MG63 (cell line): Measurements from ENCODE around the gene VILL. TPM values are rescaled to one million over a fixed set of nuclear protein-coding genes. Genes with fewer than 3 reads are reported as not detected.
A peak's percentile ranks its signal among the peaks of the same experiment; 100 is the strongest.
"Not testable (repeated sequence)": the region's sequence is repeated elsewhere in the genome, so short reads cannot be mapped to it uniquely, and the experiment has no call there.

ENCODE experiments used
- DNase-seq: peaks from one replicate; pipeline ENCODE4 v3.0.0-alpha.2; 2020
- H3K27me3 ChIP-seq: fragments of 250-450 bp; sonication (Bioruptor Pico); 2 replicates; pipeline ENCODE4 v1.5.1; 2020; ENCODE audit warnings: mild to moderate bottlenecking, moderate library complexity
- H3K36me3 ChIP-seq: fragments of 250-450 bp; sonication (Bioruptor Pico); 2 replicates; pipeline ENCODE4 v1.5.1; 2020; ENCODE audit warnings: mild to moderate bottlenecking, moderate library complexity
- H3K4me3 ChIP-seq: fragments of 250-450 bp; sonication (Bioruptor Pico); 2 replicates; pipeline ENCODE4 v1.5.1; 2020; ENCODE audit warnings: mild to moderate bottlenecking, moderate library complexity
- H3K9me3 ChIP-seq: fragments of 250-450 bp; sonication (Bioruptor Pico); 2 replicates; pipeline ENCODE4 v1.5.1; 2020; ENCODE audit warnings: mild to moderate bottlenecking, moderate library complexity
- total RNA-seq: library from RNA; depleted of rRNA; stranded (reverse); fragments of >200 nt; shearing (Covaris generic); gene quantifications from 2 replicates; pipeline ENCODE4 v1.2.3, GENCODE V29; 2014; ENCODE audit warnings: low replicate concordance

VILL gene
- total RNA-seq, 1 experiment from 2014 or later: 4.4 TPM

DNA sequence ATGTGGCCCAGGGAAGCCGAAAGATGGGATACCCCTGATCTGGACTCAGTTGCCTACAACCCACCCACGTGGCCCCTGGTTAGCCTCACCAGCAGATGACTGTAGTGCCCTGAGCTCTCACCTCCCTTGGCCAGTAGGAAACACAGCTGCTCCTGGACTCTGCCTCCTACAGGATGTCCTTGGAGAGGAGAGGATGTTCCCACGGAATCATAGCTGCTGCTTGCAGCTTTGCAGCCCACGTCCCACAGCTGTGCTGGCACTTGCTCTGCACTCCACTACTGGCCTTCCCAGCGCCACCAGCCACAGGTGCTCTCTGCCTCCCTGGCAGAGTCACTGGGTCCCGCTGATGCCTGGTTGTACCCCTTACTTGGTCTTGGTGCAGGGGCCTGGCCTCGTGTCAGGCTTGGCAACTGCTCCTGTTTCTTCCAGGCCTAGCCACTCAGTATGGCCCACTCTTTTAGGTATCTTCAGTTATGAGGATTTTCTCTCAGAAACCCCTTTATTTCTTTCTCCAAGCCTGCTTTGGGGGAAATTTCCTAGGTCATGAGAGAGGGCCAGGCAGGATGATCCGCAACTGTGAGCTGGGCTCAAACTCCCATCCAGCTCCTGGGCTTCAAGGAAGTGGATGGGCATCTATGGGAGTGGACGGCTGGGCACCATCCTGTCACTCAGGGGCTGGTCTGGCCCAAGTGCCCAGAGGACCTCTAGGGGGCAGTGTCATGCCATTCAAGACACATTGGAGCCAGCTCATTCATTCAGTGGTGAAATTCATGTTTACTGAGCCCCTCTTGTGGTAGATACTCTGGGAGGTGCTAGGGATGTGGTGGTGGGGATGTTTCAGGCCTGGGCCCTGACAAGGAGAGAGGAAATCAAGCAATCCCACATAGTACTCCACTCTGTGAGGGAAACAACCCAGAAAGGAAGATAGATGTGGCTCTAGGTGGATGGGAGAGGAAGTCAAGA lies 16.2 kb upstream of the VILL start:
- H3K9me3 ChIP-seq: no peaks in the 10 kb centered on the region
- H3K36me3 ChIP-seq: no peaks in the 10 kb centered on the region
- H3K27me3 ChIP-seq: no peaks in the 10 kb centered on the region
- peak; percentile 15 for DNase-seq
- H3K4me3 ChIP-seq: no peak overlapping the region

DNA sequence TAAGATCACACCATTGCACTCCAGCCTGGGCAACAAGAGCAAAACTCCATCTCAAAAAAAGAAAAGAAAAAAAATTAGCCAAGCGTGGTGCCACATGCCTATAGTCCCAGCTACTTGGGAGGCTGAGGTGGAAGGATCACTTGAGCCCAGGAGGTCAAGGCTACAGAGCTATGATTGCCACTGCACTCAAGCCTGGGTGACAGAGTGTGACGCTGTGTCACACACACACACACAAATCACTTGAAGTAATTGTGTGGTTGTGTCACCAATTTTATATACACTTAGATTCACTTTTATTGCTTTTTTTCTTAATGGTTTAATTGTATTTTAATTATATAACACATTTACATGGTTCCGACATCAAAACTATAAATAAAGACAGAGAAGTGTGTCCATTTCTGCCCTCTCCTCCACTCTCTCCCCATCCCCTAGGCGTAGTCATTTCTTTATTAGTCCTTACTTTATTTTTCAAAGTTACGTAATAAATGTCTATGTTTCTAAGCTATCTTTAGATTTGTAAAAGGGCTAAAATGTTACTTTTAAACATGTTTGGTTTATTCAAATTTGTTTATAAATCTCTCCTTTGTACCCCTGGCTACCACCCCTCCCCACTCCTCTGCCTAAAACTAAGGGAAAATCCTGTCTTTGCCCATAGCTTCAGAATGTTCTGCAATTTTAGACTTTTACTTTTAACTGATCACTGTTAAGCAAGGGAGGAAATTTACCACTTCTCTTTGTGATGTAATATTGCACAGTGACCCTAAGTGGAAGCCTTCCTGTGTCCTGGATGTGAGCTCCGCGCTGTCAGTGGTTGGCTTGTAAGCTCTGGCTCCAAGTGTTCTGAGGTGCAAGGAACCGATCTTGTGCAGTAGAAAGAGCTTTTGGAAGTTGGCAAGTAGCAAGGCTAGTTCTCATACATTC lies 10.8 kb upstream of the VILL start:
- Histone ChIP-seq H3K9me3 (no peaks in the 10 kb centered on the region), H3K36me3 (no peaks in the 10 kb centered on the region), H3K27me3 (no peaks in the 10 kb centered on the region), H3K4me3 (no peak overlapping the region)
- no peak for DNase-seq

DNA sequence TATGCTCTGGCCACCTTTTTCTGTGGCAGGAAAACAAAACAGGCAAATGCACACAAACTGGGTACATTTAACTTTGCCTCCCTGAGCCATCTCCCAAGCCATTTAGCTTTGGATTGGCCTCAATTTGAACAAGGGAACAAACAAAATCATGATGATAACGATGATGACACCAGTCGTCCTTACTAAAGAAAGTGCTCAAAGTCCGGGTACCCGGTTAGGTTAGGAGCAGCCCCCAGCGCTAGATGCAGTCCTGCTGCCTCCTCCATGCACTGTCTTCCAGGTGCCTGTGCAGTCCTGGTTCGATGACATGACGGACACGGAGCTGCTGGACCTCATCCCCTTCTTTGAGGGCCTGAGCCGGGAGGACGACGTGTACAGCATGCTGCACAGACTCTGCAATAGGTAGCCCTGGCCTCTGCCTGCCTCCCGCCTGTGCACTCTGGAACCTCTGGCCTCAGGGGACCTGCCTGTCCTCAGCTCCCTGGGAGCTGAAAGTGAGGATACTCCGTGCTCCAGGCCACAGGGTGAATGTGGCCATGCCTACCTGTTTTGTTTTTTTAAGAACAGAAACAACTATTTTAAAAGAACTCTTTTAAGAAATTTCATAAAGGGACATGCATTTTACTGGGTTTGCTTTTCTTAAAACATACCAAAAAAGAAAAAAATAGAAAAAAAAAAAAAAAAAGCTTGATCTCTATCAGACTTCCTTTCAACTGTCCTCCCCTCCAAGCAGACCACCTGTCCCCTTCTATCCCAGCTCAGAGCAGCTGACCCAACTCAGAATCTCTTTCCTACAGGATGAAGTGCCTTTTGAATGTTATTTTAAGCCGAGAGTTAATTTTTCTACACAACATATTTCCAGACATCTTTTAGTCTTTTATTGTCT lies 9.9 kb upstream of the VILL start:
- Histone ChIP-seq H3K4me3 (no peak overlapping the region), H3K27me3 (no peaks in the 10 kb centered on the region), H3K36me3 (no peaks in the 10 kb centered on the region), H3K9me3 (no peaks in the 10 kb centered on the region)
- DNase-seq: no peak

DNA sequence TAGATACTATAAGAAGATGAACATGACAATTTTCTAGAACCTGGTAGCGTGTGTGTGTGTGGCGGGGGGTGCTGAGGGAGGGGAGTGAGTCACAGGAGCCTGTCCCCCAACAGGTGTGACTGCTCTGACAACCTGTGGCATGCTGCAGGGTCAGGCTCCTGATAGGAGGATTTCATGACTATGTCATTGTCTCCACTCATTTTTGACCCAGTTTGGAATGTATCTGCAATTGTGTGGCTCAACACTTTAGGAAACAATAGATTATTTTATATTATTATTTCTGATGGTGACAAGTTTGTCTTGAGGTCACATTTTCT lies 9.3 kb upstream of the VILL start:
- Histone ChIP-seq H3K36me3 (no peaks in the 10 kb centered on the region), H3K27me3 (no peaks in the 10 kb centered on the region), H3K9me3 (no peaks in the 10 kb centered on the region), H3K4me3 (no peak overlapping the region)
- DNase-seq: no peak

DNA sequence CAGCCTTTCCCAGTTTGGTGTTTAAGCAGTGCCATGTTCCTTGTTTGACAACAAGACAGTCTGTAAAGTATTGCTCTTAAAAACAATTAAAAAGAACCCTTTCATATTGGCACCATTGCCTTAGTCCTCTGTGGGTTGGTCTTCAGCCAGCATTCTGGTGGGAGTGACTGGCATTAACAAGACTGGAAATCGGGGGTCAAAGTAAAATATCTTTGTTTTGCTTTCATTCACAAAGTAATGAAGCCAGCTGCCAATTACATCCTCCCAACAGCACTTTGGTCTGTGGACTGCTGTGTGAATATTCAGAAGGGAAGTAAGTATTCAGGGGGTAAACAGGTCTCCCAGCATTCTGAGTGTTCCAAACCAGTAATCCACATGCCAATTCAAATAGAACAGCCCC lies 8.3 kb upstream of the VILL start:
- Histone ChIP-seq H3K36me3 (no peaks in the 10 kb centered on the region), H3K27me3 (no peaks in the 10 kb centered on the region), H3K9me3 (no peaks in the 10 kb centered on the region), H3K4me3 (no peak overlapping the region)
- no peak for DNase-seq

DNA sequence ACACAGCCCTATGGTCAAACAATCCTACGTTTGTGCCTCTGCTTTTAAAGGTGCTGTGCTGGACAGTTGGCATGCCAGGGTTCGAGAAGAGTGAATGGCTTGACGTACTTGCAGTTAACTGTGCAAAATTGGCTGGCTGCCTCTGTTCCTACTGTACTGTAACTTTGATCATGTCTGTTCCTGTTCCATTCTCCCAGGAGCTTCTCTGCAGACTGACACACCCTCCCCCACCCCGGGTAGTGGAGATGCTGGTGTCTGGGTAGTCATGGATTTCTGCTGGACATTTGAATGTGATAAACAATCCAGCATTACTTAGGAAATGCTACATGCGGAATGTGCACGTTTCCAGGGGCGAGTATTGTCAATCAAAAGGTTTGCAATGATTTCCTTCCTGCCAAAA lies 6.5 kb upstream of the VILL start:
- no peak for DNase-seq
- no peak overlapping the region for H3K4me3 ChIP-seq
- H3K36me3 ChIP-seq: no peaks in the 10 kb centered on the region
- no peaks in the 10 kb centered on the region for H3K27me3 ChIP-seq
- no peaks in the 10 kb centered on the region for H3K9me3 ChIP-seq

DNA sequence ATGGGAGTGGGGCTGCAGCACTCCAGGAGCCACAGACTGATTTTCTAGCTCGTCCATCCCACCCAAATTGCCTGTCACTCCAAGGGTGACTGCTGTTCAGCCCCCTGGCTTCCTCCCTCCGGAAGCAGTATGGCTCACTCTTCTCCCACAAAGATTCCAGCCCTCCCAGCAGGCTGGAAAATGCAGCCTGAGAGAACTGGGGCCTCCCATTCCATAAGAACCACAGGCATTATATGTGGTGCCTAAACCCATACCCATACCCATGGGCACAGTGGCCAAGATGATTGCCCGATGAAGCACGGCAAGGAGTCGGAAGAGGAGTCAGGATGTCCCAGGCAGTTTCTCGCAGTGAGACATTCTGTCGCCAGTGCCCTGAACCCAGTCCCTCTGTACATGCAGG lies 6.0 kb upstream of the VILL start:
- Histone ChIP-seq H3K27me3 (no peaks in the 10 kb centered on the region), H3K4me3 (no peak overlapping the region), H3K36me3 (no peaks in the 10 kb centered on the region), H3K9me3 (no peaks in the 10 kb centered on the region)
- no peak for DNase-seq

DNA sequence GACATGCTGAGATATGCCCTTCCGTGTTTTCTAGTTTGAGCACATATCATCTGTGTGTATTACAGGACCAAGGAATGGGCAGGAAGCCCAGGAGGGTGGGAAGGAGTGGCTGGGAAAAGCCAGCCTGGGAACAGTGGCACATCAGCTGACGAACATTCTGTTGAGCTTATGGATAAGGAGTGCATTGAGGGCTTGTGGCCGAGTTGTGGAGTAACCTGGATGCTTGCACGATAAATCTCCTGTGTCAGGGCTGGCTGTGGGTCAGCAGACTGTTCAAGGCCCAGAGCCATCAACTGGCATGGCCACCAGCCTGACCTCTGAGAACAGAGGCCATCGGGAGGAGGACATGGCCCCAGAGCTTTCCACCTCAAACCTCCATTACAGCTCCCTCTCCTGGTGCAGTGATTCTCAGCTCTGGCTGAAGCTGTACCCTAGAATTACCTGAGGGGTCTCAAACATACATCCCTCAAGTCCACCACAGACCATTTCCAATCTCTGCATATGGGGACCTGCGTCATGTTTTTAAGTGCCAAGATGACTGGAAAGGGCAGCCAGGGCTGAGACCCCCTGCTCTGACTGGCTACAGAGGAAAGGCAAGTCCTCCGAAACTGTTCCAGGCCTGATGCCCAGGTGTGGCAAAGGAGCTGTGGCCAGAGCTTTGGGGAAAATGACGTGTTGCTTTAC lies 4.8 kb upstream of the VILL start:
- H3K27me3 ChIP-seq: no peaks in the 10 kb centered on the region
- H3K9me3 ChIP-seq: no peaks in the 10 kb centered on the region
- H3K36me3 ChIP-seq: no peaks in the 10 kb centered on the region
- no peak for DNase-seq
- no peak overlapping the region for H3K4me3 ChIP-seq

DNA sequence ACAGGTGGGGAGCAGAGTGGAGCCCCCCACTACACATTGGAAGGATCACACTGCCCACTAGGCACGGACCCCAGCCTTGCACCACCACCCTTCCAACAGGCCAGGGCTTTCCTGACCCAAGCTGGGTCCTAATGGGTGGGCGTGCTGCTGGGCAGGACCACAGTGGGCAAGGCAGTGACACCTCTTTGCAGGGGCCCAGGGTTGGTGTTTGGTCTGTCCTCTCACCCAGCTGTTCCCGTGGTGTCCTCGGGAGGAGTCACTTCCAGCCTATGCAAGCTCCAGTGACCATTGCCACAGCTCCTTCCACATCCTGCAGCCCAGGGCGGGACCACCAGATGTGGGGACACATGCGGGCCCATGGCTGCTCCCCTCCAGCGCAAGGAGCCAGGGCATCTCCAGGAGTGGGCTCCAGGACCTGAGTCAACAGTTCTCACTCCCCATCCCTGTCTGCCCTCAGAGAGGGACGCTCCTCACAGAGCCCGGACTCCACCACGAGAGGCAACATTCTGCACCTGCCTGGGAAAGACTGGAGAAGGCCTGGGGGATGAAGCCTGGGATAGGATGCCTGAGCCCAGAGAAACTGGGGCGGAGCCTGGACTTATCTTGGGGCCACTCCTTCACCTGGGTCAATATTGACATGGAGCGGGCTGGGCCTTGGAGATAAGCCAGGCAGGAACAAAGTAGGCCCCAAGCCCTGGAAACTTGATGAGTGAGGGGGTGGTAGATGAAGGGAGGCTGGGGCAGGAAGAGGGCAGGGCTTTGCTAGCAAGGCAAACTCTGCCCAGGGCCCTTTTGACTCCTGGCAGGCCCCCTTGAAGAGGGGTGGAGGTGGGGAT lies 3.9 kb upstream of the VILL start:
- no peak overlapping the region for H3K4me3 ChIP-seq
- no peaks in the 10 kb centered on the region for H3K27me3 ChIP-seq
- no peaks in the 10 kb centered on the region for H3K36me3 ChIP-seq
- DNase-seq: no peak
- H3K9me3 ChIP-seq: no peaks in the 10 kb centered on the region

DNA sequence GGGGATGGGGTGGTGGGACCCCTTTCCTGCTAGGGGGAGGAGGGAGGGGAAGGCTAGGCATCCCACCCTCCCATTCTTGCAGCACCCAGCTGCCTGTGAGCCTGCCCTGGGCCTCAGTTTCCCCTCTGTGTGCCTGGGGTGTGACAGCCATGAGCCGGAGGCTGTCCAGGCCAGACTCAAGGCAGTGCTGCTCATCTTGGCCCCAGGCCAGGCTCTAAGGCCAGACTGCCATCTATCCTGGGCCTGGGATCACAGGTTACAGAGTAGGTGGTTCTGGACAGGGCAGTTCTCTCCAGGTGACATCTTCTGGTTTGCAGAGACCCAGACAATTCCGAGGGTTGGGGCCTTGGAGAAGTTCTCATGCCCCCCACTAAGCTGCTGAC lies 3.3 kb upstream of the VILL start:
- H3K36me3 ChIP-seq: no peaks in the 10 kb centered on the region
- no peaks in the 10 kb centered on the region for H3K27me3 ChIP-seq
- no peak for DNase-seq
- H3K9me3 ChIP-seq: no peaks in the 10 kb centered on the region
- no peak overlapping the region for H3K4me3 ChIP-seq

DNA sequence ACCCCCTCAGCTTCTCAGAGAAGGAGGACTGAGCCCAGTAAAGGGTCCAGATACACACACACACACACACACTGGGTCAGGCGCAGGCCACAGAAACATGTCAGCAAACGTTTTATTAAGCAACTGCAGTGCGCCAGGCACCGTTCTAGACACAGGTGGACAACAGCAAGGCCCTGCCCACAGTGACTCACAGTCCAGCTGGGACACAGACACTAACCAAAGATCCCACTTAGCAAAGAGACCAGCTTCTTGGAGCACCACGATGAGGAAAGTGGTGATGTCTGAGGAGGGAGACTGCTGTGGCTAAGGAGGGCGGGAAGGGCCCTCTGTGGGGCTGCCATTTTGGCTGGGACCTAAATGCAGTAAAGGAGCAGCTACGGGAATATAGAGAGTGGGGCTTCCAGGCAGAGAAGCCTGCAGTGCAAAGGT lies 2.8 kb upstream of the VILL start:
- no peak for DNase-seq
- H3K36me3 ChIP-seq: no peaks in the 10 kb centered on the region
- no peaks in the 10 kb centered on the region for H3K27me3 ChIP-seq
- no peaks in the 10 kb centered on the region for H3K9me3 ChIP-seq
- no peak overlapping the region for H3K4me3 ChIP-seq

DNA sequence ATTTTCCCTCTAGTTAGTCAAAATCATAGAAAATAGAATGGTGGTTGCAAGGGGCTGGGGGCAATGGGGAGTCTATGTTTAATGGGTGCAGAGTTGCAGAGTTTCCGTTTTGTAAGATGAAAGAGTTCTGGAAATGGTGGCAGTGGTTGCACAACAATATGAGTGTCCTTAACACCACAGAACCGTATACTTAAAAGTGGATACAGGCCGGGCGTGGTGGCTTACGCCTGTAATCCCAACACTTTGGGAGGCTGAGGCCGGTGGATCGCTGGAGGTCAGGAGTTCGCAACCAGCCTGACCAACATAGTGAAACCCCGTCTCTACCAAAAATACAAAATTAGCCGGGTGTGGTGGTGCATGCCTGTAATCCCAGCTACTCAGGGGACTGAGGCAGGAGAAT lies 2.2 kb upstream of the VILL start:
- not testable (repeated sequence) for H3K36me3 ChIP-seq

DNA sequence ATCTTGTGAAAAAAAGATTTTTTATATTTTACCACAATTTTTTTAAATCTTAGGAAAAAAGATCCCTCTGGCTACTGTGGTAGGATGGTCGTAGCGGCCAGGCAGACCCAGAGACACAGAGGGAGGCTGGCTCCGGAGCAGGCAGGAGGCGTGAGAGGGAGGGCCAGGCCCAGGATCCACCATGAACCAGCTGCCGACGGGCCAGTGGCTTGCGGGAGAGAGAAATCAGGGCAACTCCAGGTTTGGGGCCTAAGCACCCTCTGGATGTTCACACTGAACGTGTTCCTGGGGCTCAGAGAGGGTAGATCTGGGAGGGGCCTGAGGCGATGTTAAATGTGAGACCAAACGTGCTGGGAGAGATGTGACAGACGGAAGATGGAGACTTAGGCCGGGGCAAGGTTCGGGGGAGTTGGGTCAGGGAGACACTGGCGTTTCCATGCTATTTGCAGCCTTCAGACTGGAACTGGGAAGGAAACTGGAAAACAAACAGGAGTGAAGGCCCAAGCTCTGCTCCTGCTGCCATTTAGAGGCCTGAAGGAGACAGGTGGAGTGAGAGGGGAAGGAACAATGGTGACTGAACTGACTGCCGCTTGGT lies 1.6 kb upstream of the VILL start:
- Histone ChIP-seq H3K4me3 (no peak overlapping the region), H3K27me3 (no peaks in the 10 kb centered on the region), H3K9me3 (no peaks in the 10 kb centered on the region), H3K36me3 (no peaks in the 10 kb centered on the region)
- no peak for DNase-seq

More for the DNA sequence above, 2.2 kb upstream of the VILL start:
- not testable (repeated sequence) for H3K9me3 ChIP-seq, DNase-seq, H3K27me3 ChIP-seq, H3K4me3 ChIP-seq

DNA sequence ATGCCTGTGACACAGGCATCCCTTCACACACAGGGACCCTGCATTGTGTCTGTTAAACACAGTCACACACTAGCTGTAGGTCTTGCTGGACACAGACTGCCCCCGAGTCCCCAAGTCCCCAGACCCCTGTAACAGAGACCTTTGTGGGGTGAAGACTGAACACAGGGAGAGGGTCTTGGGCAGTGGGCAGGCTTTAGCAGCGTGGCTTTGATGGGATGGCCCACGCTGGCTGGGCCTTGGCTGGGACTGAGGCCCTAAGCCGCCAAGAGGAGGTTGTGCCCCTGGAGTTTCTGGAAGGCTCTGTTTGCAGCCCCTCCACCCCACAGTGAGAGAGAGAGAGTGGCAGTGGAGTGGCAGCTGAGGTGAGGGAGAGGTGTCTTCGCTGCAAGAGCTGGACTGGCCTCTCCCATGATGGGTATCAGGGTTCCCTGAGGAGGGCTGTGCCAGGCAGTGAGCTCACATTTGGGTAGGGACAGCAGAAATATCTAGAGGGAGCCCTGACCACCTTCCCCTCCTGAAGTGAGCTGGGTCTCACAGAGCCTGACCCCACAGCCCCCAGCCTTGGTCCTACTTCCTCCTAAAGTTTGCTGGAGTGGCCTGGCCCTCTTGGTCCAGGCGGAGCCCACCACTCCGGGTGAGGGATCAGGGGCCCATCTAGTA lies 635 bp upstream of the VILL start:
- no peaks in the 10 kb centered on the region for H3K36me3 ChIP-seq
- no peak for DNase-seq
- H3K9me3 ChIP-seq: no peaks in the 10 kb centered on the region
- H3K27me3 ChIP-seq: no peaks in the 10 kb centered on the region
- H3K4me3 ChIP-seq: no peak overlapping the region

DNA sequence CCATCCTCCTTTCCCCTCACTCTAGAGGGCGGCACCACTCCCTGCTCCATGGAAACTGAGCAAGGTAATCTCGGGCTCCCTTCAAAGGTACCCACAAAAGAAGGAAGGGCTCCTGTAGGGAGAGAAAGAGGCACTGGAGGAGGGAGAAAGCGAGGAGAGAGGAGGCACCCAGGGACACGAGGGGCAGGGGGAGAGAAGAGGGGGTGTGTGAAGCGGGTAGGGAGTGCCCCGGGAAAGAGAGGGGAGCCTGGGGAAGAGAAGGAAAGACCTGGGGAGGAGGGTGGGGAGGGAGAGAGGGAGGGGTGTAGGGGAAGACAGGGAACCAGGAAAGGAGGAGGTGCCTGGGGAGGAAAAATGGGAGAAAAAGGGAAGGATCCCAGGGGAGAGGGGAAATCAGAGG lies 523 bp downstream of the VILL start:
- H3K4me3 ChIP-seq: no peak overlapping the region
- H3K27me3 ChIP-seq: no peaks in the 10 kb centered on the region
- no peaks in the 10 kb centered on the region for H3K9me3 ChIP-seq
- H3K36me3 ChIP-seq: no peaks in the 10 kb centered on the region
- DNase-seq: no peak
